Mesodermal cell (in vitro differentiated cells): ENCODE measurements around the gene ACOT2.

Experiments
- H3K27ac ChIP-seq: 2 replicates; pipeline ENCODE4 v1.7.0; 2013; ENCODE audit warnings: mild to moderate bottlenecking, low read depth, low read length, moderate library complexity; ENCODE audit not compliant: severe bottlenecking
- H3K36me3 ChIP-seq: 2 replicates; pipeline ENCODE4 v1.7.1; 2013; ENCODE audit warnings: mild to moderate bottlenecking, low read length, moderate library complexity; ENCODE audit not compliant: control insufficient read depth, insufficient read depth
- H3K4me1 ChIP-seq: one replicate; pipeline ENCODE4 v1.7.1; 2013; ENCODE audit warnings: mild to moderate bottlenecking, low read length; ENCODE audit not compliant: insufficient read depth, control insufficient read depth, poor library complexity, severe bottlenecking
- H3K4me3 ChIP-seq: 2 replicates; pipeline ENCODE4 v1.7.0; 2013; ENCODE audit warnings: low read length, control low read depth, mild to moderate bottlenecking; ENCODE audit not compliant: insufficient read depth, poor library complexity, severe bottlenecking; ENCODE audit errors: extremely low read depth
- H3K9me3 ChIP-seq: 2 replicates; pipeline ENCODE4 v1.7.1; 2013; ENCODE audit warnings: mild to moderate bottlenecking, low read length, moderate library complexity; ENCODE audit not compliant: control insufficient read depth
- WGBS, 2 experiments: methylation state at CpG; one replicate each; pipeline ENCODE4 v1.1.5; 2013; ENCODE audit warnings: missing lambda C conversion rate in 2 of 2; ENCODE audit not compliant: insufficient coverage in 2 of 2; 5-methylcytosine and 5-hydroxymethylcytosine counted together

ACOT2 gene

DNA sequence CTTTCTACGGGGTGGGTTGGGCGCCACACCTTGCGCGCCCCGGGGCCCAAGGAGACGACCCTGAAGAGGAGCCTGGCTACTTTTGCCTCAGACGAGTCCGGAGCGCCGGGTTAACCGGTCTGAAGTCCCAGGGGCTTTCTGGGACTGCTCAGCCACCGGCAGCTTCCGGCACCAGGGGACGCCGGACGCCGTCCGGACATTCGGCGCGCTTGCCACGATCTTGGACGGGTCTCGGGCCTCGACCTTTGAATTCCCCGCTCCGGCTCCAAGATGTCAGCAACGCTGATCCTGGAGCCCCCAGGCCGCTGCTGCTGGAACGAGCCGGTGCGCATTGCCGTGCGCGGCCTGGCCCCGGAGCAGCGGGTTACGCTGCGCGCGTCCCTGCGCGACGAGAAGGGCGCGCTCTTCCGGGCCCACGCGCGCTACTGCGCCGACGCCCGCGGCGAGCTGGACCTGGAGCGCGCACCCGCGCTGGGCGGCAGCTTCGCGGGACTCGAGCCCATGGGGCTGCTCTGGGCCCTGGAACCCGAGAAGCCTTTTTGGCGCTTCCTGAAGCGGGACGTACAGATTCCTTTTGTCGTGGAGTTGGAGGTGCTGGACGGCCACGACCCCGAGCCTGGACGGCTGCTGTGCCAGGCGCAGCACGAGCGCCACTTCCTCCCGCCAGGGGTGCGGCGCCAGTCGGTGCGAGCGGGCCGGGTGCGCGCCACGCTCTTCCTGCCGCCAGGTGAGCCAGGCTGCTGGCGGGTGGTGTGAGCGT, 22.9 kb downstream of the ACOT2 start, which contains the start of gene ACOT4:
ACOT4 (plus strand) TSS at position 184 of the 760 bp plus-strand sequence; CDS start at position 271, 87 bp downstream.
- Histone ChIP-seq H3K4me1 (no peaks in the 10 kb centered on the region), H3K9me3 (no peaks in the 10 kb centered on the region), H3K4me3 (peak within 1 kb of the TSS; percentile 42), H3K27ac (no peak within 1 kb of the TSS), H3K36me3 (no peaks in the 10 kb centered on the region)
- WGBS, 2 experiments = 12 to 13% methylated on average over 84 to 85 of the region's 89 CpGs

DNA sequence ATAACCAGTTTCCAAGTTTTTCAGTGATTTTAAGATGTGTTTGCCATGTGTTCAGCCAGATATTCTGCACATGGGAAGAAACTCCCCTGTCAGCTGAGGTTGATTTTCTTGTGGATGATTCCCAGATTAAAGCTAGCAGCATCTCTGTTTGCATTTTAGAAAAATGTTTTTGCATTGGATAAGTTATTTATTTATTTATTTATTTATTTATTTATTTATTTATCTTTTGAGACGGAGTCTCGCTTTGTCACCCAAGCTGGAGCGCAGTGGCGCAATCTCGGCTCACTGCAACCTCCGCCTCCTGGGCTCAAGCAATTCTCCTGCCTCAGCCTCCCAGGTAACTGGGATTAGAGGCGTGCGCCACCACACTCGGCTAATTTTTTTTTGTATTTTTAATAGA, 25.5 kb downstream of the ACOT2 start:
- Histone ChIP-seq H3K9me3 (no peaks in the 10 kb centered on the region), H3K4me1 (no peaks in the 10 kb centered on the region), H3K27ac (no peak overlapping the region), H3K36me3 (no peaks in the 10 kb centered on the region), H3K4me3 (no peak overlapping the region)
- WGBS, 2 experiments = 78 to 98% methylated on average over 4 to 7 of the region's 9 CpGs

DNA sequence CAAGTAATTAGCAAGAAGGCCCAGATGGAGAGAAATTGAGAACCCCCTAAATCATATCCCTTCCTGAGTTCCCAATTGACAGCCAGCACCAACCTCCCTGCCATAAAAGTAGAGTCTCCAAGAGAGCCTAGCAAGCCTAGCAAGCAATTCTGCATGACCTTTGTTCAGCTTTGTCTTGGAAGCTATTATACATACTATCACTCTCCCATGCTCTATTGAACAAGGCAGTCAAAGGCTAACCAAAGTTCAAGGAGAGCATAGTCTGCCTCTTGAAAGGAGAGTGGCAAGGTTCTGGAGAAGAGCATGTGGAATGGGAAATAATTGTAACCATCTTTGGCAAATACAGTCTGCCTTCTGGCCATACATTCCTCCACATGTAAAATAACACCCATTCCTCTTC, 30.5 kb downstream of the ACOT2 start:
- Histone ChIP-seq H3K4me1 (no peaks in the 10 kb centered on the region), H3K9me3 (peaks cover under 1% of the 10 kb centered on the region), H3K27ac (no peak overlapping the region), H3K4me3 (no peak overlapping the region), H3K36me3 (no peaks in the 10 kb centered on the region)

DNA sequence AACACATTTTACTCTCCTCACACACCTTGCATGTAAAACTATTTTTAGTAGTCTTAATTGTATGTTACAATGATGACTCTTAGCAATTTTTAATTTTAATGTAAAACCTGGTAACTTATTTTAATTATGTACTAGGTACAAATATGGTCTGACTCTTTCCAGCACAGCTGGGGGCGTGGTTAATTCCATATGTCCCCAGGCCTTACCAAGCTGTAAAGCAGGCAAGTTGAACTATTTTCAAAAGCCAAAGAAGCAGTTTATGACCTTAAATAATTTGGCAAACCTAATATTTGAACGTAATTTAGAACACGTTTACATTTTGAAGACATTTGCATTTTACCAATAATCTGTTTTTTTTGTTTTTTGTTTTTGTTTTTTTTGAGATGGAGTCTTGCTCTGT, 34.0 kb downstream of the ACOT2 start:
- Histone ChIP-seq H3K36me3 (no peaks in the 10 kb centered on the region), H3K4me1 (no peaks in the 10 kb centered on the region), H3K27ac (no peak overlapping the region), H3K9me3 (peaks cover 4% of the 10 kb centered on the region), H3K4me3 (no peak overlapping the region)
- 60 to 100% methylated on average over 1 of the region's 3 CpGs for WGBS, 2 experiments

DNA sequence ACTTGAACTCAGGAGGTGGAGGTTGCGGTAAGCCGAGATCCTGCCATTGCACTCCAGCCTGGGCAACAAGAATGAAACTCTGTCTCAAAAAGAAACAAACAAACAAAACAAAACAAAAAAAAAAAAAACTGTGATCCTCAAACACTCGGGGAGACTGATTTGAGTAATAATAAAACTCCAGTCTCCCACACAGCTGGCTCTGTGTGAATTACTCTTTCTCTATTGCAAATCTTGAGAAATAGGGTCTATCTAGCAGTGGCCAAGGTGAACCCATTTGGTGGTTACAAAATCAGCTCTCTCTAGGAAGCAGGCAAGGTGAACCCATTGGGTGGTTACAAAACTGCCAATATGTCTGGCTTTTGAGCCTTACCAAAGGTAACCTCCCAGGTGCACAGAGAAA, 37.3 kb downstream of the ACOT2 start:
- Histone ChIP-seq H3K4me3 (no peak overlapping the region), H3K27ac (no peak overlapping the region), H3K36me3 (no peaks in the 10 kb centered on the region), H3K9me3 (peaks cover 10% of the 10 kb centered on the region), H3K4me1 (no peaks in the 10 kb centered on the region)
- 86% methylated on average over 2 of the region's 3 CpGs; no CpG with 5 or more reads in 1 of the 2 experiments for WGBS, 2 experiments

DNA sequence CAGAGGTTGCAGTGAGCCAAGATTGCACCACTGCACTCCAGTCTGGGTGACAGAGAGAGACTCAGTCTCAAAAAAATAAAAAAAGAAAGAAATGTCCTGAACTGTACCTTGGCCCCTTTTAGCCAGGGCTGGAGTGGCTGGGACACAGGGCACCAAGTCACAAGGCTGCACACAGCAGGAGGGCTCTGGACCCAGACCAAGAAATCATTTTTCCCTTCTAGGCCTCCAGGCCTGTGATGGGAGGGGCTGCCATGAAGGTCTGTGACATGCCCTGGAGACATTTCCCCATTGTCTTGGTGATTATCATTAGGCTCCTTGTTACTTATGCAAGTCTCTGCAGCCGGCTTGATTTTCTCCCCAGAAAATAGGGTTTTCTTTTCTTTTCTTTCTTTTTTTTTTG, 38.2 kb downstream of the ACOT2 start:
- Histone ChIP-seq H3K9me3 (peaks cover 10% of the 10 kb centered on the region), H3K36me3 (no peaks in the 10 kb centered on the region), H3K4me3 (no peak overlapping the region), H3K4me1 (no peaks in the 10 kb centered on the region), H3K27ac (no peak overlapping the region)
- WGBS, 2 experiments = 80% methylated on average over 1 of the region's 1 CpG; no CpG with 5 or more reads in 1 of the 2 experiments

DNA sequence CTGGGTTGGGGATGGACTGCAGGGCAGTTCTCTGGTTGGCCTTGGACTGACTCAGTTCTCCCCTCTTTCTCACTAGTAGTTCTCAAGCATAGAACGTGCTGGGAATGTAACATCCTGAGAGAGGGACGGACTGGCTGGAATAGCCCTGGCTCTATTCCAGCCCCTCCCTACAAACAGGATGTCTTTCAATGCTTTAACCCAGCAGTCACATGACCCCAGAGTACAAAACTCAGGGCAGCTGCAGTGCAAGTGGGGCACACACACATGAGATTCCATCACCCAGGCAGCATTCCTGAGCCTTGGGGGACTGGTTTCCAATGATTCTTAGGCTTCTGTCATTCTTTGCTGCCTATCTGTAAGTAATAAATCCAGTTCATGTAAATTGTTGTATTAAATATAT, 41.7 kb downstream of the ACOT2 start:
- Histone ChIP-seq H3K9me3 (peaks cover 6% of the 10 kb centered on the region), H3K27ac (no peak overlapping the region), H3K36me3 (no peaks in the 10 kb centered on the region), H3K4me3 (no peak overlapping the region), H3K4me1 (peaks cover 4% of the 10 kb centered on the region)
- WGBS, 2 experiments = 71 to 79% methylated on average over 1 to 2 of the region's 2 CpGs

DNA sequence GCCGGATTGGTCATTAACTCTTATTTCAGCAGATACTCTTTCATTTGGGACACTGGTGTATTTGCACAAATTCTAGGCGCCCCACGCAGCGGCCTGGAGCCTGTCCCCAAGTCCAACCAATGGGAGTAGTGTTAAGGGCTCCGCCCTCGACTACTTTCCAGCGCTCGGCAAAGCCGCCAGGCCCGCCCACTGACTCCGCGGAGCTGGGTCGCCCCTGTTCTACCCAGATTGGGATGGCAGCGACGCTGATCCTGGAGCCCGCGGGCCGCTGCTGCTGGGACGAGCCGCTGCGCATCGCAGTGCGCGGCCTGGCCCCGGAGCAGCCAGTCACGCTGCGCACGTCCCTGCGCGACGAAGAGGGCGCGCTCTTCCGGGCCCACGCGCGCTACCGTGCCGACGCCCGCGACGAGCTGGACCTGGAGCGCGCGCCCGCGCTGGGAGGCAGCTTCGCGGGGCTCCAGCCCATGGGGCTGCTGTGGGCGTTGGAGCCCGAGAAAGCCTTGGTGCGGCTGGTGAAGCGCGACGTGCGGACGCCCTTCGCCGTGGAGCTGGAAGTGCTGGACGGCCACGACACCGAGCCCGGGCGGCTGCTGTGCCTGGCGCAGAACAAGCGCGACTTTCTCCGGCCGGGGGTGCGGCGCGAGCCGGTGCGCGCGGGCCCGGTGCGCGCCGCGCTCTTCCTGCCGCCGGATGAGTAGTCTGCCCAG, 43.5 kb downstream of the ACOT2 start, which contains the start of gene ACOT6:
ACOT6 (plus strand) TSS at position 179 of the 707 bp plus-strand sequence; CDS start at position 234, 55 bp downstream.
- WGBS, 2 experiments = 1% methylated on average over 72 to 83 of the region's 84 CpGs
- Histone ChIP-seq H3K27ac (peak within 1 kb of the TSS; percentile 25), H3K4me3 (peak within 1 kb of the TSS; percentile 55), H3K9me3 (peaks cover 6% of the 10 kb centered on the region), H3K36me3 (no peaks in the 10 kb centered on the region), H3K4me1 (peaks cover 4% of the 10 kb centered on the region)

DNA sequence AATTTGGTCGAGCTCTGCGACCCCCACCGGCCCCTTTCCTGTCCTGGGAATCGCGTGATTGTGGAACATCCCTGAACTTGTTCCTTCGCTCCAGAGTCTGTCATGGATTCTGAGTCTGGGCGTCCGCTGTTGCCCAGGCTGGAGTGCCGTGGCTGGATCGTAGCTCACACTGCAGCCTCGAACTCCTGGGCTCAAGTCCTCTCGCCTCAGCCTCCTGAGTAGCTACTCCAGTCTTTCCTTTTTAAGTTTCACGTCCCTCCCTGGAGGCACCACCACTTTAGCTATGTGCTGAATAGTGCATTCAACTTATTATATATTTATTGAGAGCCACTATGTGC, 44.0 kb downstream of the ACOT2 start:
- Histone ChIP-seq H3K4me3 (peak overlapping the region; percentile 55), H3K36me3 (no peaks in the 10 kb centered on the region), H3K4me1 (peaks cover 4% of the 10 kb centered on the region), H3K27ac (no peak overlapping the region), H3K9me3 (peaks cover 6% of the 10 kb centered on the region)
- WGBS, 2 experiments = 10 to 15% methylated on average over 11 to 12 of the region's 13 CpGs

DNA sequence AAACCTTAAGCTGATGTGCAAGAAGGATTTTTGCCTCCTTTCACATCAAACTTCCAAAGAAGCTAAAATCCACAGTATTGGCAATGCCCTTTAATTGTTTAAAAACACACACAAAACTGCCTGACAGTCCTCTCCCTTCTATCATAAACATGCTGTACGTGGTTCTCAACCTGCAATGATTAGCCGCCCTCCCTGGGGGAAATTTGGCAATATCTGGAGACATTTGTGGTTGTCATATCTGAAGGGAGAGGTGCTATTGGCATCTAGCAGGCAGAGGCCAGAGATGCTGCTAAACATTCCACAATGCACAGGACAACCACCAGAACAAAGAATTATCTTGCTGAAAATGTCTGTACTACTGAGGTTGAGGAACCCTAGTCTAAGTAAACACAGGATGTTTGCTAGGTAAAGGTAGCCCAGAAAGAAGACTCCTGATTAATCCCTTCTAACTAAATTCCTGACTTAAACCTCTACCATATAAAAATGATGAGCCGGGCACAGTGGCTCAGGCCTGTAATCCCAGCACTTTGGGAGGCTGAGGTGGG, 44.5 kb downstream of the ACOT2 start:
- peak overlapping the region; percentile 55 for H3K4me3 ChIP-seq
- WGBS, 2 experiments = 80 to 100% methylated on average over 1 of the region's 3 CpGs
- H3K4me1 ChIP-seq = peaks cover 4% of the 10 kb centered on the region
- H3K36me3 ChIP-seq = no peaks in the 10 kb centered on the region
- peaks cover 6% of the 10 kb centered on the region for H3K9me3 ChIP-seq
- H3K27ac ChIP-seq = no peak overlapping the region

DNA sequence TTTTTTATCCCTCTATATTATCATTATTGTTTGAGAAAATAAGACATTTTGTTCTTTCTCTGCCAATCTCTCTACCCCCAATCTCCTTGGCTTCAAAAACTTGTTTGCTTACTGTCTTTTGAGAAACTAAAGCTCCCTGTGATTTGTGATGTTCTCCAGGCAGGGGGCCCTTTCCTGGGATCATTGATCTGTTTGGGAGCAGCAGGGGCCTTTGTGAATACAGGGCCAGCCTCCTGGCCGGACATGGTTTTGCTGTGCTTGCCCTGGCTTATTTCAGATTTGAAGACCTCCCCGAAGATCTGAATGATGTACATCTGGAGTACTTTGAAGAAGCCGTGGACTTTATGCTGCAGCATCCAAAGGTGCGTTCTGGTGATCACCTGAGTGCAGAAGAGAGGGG, 47.8 kb downstream of the ACOT2 start:
- no peaks in the 10 kb centered on the region for H3K9me3 ChIP-seq
- H3K4me1 ChIP-seq = peaks cover 4% of the 10 kb centered on the region
- H3K36me3 ChIP-seq = no peaks in the 10 kb centered on the region
- H3K4me3 ChIP-seq = no peak overlapping the region
- H3K27ac ChIP-seq = no peak overlapping the region
- WGBS, 2 experiments = 53 to 78% methylated on average over 4 of the region's 4 CpGs
